Measurements from ENCODE around the gene PTPRK.

DNA sequence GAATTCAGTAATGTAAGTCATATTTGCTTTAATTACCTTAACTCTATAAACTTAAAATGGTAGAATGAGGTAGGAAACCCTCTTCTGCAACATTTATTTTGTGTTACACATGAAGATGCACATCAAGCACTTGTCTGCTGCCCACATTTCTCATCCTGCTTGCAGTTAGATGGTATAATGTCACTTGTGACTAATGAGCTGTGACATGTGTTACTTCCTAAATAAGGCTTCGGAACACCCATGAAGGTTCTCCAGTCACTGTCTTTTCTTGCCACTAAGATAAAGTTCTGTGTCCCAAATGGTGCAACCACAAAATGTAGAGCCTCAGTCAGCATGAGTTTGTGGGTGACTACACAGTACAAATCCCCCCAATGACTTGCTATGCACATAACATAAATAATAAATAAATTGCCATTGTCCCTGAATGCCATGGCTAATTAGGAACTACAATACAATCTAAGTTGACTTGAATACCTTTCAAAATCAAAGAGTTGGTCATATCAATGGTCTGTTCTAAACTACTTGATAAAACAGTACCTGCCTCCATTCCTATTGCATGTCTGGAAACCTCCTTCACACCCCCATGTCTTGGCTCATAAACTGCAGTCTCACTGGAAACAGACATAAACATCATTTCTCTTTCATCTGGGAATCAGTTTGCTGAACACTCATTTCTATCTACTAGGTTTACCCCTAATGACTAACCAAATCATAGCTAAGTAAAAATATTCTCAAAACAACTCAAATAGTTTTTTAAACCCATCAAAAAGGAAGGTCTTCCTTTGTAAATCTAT lies 157.2 kb downstream of the PTPRK start:
- TF ChIP-seq POLR2A (IDR thresholded peaks at IDR 0.05), result no peak
- TF ChIP-seq, protein P1, sequence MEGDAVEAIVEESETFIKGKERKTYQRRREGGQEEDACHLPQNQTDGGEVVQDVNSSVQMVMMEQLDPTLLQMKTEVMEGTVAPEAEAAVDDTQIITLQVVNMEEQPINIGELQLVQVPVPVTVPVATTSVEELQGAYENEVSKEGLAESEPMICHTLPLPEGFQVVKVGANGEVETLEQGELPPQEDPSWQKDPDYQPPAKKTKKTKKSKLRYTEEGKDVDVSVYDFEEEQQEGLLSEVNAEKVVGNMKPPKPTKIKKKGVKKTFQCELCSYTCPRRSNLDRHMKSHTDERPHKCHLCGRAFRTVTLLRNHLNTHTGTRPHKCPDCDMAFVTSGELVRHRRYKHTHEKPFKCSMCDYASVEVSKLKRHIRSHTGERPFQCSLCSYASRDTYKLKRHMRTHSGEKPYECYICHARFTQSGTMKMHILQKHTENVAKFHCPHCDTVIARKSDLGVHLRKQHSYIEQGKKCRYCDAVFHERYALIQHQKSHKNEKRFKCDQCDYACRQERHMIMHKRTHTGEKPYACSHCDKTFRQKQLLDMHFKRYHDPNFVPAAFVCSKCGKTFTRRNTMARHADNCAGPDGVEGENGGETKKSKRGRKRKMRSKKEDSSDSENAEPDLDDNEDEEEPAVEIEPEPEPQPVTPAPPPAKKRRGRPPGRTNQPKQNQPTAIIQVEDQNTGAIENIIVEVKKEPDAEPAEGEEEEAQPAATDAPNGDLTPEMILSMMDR (IDR thresholded peaks at IDR 0.05), result no peak
- no peak for TF ChIP-seq EP300 (IDR thresholded peaks at IDR 0.05)
- no peak for TF ChIP-seq POLR2AphosphoS5 (IDR thresholded peaks at IDR 0.05)

All from suprapubic skin (tissue), 4 donors.